G401.6 (cell line): ENCODE measurements around the gene PTPN1.
"Not testable (repeated sequence)": the region's sequence is repeated elsewhere in the genome, so short reads cannot be mapped to it uniquely, and the experiment has no call there.

ENCODE experiments used
- FAIRE-seq: peaks from 2 replicates; lab custom pipeline; 2012; peaks lifted over from hg19 to GRCh38; lab: Jason Lieb, UNC

PTPN1 gene

GRCh38 chr20:50532221-50532620 is 22.0 kb downstream of the PTPN1 start:
- FAIRE-seq = no peak

GRCh38 chr20:50533061-50533460 is 22.9 kb downstream of the PTPN1 start:
- FAIRE-seq = no peak

- FAIRE-seq = no peak
These were observed 23.3 kb downstream of the PTPN1 start for GRCh38 chr20:50533464-50533863.

- no peak for FAIRE-seq
These were observed 24.4 kb downstream of the PTPN1 start for GRCh38 chr20:50534567-50534966.

- no peak for FAIRE-seq
These were observed 25.0 kb downstream of the PTPN1 start for GRCh38 chr20:50535162-50535561.

- no peak for FAIRE-seq
These were observed 26.1 kb downstream of the PTPN1 start for GRCh38 chr20:50536333-50536732.

GRCh38 chr20:50537546-50538201 is 27.5 kb downstream of the PTPN1 start:
- FAIRE-seq = no peak

GRCh38 chr20:50538276-50538675 is 28.1 kb downstream of the PTPN1 start:
- no peak for FAIRE-seq

GRCh38 chr20:50539798-50540197 is 29.6 kb downstream of the PTPN1 start:
- FAIRE-seq = not testable (repeated sequence)

- FAIRE-seq = peak; percentile 98
These were observed 30.7 kb downstream of the PTPN1 start for GRCh38 chr20:50540620-50541605.

GRCh38 chr20:50541606-50542041 is 31.4 kb downstream of the PTPN1 start:
- FAIRE-seq = no peak

- no peak for FAIRE-seq
These were observed 33.1 kb downstream of the PTPN1 start for GRCh38 chr20:50543326-50543725.

- FAIRE-seq = no peak
These were observed 34.9 kb downstream of the PTPN1 start for GRCh38 chr20:50545126-50545525.

- FAIRE-seq = no peak
These were observed 36.6 kb downstream of the PTPN1 start for GRCh38 chr20:50546729-50547314.

- no peak for FAIRE-seq
These were observed 37.8 kb downstream of the PTPN1 start for GRCh38 chr20:50547964-50548363.

GRCh38 chr20:50548396-50548795 is 38.2 kb downstream of the PTPN1 start:
- no peak for FAIRE-seq

- FAIRE-seq = no peak
These were observed 40.3 kb downstream of the PTPN1 start for GRCh38 chr20:50550531-50550930.

- no peak for FAIRE-seq
These were observed 41.1 kb downstream of the PTPN1 start for GRCh38 chr20:50551288-50551687.

- no peak for FAIRE-seq
These were observed 42.8 kb downstream of the PTPN1 start for GRCh38 chr20:50552979-50553378.

- FAIRE-seq = peak; percentile 17
These were observed 44.8 kb downstream of the PTPN1 start for GRCh38 chr20:50554694-50555579.

- no peak for FAIRE-seq
These were observed 45.5 kb downstream of the PTPN1 start for GRCh38 chr20:50555662-50556061.

- no peak for FAIRE-seq
These were observed 47.5 kb downstream of the PTPN1 start for GRCh38 chr20:50557549-50558134.
